SJSA1 (cell line): ENCODE results near the gene LRWD1. TPM values are rescaled to one million over a fixed set of nuclear protein-coding genes. Genes with fewer than 3 reads are reported as not detected.

Experiments used
- DNase-seq, 2 experiments: peaks; one replicate each; pipeline ENCODE4 v3.0.0-alpha.2; 2015 to 2020; ENCODE audit warnings: low spot score in 2 of 2, low read depth in 1 of 2
- H3K27ac ChIP-seq: fragments of 250-450 bp; sonication (Bioruptor Pico); 2 replicates; pipeline ENCODE4 v1.5.1; 2020; ENCODE audit warnings: mild to moderate bottlenecking, moderate library complexity
- H3K27me3 ChIP-seq: fragments of 250-450 bp; sonication (Bioruptor Pico); replicated peaks from 2 replicates; pipeline ENCODE4 v1.5.1; 2020; ENCODE audit warnings: mild to moderate bottlenecking, moderate library complexity
- H3K36me3 ChIP-seq: fragments of 250-450 bp; sonication (Bioruptor Pico); 2 replicates; pipeline ENCODE4 v1.5.1; 2020; ENCODE audit warnings: mild to moderate bottlenecking
- H3K4me1 ChIP-seq: fragments of 250-450 bp; sonication (Bioruptor Pico); replicated peaks from 2 replicates; pipeline ENCODE4 v1.6.1; 2021; ENCODE audit warnings: mild to moderate bottlenecking
- H3K4me3 ChIP-seq: fragments of 250-450 bp; sonication (Bioruptor Pico); 2 replicates; pipeline ENCODE4 v1.5.1; 2020; ENCODE audit warnings: mild to moderate bottlenecking
- H3K9me3 ChIP-seq: fragments of 250-450 bp; sonication (Bioruptor Pico); replicated peaks from 2 replicates; pipeline ENCODE4 v1.5.1; 2020; ENCODE audit warnings: mild to moderate bottlenecking
- total RNA-seq: library from RNA; depleted of rRNA; stranded (reverse); fragments of >200 nt; shearing (Covaris generic); gene quantifications from 2 replicates; pipeline ENCODE4 v1.2.3, GENCODE V29; 2014

The LRWD1 gene
- total RNA-seq, 1 experiment from 2014 or later: 43.3 TPM

DNA sequence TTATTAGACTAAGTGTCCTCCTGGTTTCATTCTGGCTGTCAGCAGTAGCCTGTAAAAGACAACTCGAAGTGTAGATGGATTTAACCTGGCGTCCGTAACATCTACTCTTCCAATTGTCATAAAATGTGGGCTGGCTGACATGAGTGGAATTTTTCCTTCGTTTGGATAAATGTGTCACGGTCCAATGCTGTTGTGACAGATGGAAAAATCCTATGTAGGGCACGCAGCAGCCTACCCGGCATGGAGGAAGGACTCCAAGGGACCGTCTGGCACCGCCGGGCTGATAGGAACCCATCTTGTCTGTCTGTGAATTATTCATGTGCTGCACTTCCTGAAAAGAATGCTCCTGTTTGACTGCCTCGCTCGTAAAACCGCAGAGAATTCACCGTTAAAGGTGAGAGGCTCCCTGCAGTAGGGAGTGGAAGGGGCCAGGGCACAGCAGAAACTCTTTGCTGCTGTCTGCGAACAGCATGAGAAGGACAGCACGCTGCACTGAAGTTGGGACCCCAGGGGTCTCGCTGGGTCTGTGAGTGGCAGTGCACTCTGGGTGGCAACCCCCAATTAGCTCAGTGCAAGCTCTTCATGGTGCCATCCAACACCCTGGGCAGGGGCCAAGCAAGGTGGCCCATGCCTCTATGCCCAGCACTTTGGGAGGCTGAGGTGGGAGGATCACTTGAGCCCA is 33.0 kb upstream of the LRWD1 start:
- H3K4me1 ChIP-seq: peaks cover 13% of the 10 kb centered on the region
- no peak for DNase-seq
- no peak overlapping the region for H3K27ac ChIP-seq
- peaks cover 13% of the 10 kb centered on the region for H3K36me3 ChIP-seq
- no peaks in the 10 kb centered on the region for H3K9me3 ChIP-seq
- no peaks in the 10 kb centered on the region for H3K27me3 ChIP-seq
- H3K4me3 ChIP-seq: no peak overlapping the region

DNA sequence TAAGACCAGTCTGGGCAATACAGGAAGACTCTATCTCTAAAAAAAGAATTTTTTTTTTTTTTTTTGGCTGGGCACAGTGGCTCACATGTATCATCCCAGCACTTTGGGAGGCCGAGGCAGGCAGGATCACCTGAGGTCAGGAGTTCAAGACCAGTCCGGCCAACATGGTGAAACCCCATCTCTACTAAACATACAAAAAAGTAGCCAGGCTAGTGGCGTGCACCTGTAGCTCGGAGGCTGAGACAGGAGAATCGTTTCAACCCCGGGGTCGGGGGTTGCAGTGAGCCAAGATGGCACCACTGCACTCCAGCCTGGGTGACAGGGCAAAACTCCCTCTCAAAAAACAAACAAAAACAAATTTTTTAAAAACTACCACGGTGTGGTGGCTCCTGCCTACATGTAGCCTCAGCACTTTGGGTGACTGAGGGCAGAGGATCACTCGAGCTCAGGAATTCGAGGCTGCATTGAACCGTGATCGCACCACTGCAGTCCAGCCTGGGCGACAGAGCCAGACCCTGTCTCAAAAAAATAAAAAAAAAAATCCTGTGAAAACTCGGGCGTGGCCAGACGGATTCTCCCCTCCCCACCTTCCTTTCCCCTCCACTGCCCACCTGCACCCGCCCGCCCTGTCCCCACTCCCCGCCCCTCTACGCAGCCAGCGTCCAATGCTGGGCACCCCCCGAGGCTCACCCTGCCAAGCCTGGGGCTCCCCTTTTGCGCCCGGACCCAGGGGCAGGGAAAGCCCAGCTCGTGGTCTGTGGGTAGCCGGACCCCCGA is 32.2 kb upstream of the LRWD1 start:
- Histone ChIP-seq H3K4me1 (peaks cover 13% of the 10 kb centered on the region), H3K27ac (no peak overlapping the region), H3K27me3 (no peaks in the 10 kb centered on the region), H3K4me3 (peak overlapping the region; percentile 67), H3K9me3 (no peaks in the 10 kb centered on the region), H3K36me3 (peaks cover 5% of the 10 kb centered on the region)
- no peak for DNase-seq

DNA sequence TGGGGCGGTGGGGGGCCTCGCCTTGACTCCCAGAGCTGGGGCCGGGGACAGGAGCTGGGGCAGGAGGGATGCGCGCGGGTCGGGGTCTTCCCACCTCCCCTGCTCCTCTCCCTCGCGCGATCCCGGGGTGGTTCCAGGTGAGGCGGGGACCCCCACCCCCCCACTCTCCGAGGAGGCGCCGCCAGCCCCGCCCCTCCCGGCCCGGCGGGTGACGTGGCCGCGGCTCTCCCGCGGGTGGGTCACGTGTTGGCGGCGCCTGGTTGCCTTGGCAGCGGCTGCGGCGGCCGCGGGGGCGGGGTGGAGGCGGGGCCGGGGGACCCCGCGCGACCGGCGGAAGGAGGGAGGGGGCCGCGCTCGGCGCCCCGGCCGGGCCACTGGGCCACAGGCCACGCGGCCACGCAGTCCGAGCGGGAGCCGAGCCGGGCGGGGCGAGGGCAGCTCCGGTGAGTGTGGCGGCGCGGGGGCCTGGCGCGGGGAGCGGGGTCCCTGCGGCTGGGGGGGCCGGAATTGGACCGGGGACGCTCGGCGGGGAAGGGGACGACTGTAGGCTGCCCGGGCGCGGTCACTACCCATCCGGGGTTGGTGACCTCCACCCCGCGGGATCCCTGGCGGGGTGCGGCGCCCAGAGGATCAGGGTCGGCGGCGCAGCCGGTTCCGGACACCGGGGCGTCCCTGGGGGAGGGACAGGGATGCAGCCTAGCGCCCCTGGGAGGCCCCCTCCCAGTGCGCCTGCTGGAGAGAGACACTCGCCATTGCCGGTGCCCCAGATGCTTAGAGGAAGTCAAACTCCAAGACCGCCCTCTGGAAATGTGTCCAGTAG is 31.4 kb upstream of the LRWD1 start, which contains the start of gene ORAI2:
TSS of gene ORAI2 (plus strand) at position 357 of the 820 bp plus-strand sequence. CDS start 5,382 bp downstream, outside the sequence.
- Histone ChIP-seq H3K9me3 (no peaks in the 10 kb centered on the region), H3K27ac (peak within 1 kb of the TSS; percentile 21; the same call in 1 of the 2 replicates), H3K36me3 (peaks cover 4% of the 10 kb centered on the region), H3K27me3 (no peaks in the 10 kb centered on the region), H3K4me3 (peak within 1 kb of the TSS; percentile 67), H3K4me1 (peaks cover 13% of the 10 kb centered on the region)
- peak; percentile 39 to 75 for DNase-seq

GRCh38 chr7:102434039-102434486 is 30.7 kb upstream of the LRWD1 start:
- Histone ChIP-seq H3K9me3 (no peaks in the 10 kb centered on the region), H3K4me1 (peaks cover 16% of the 10 kb centered on the region), H3K36me3 (peaks cover 10% of the 10 kb centered on the region), H3K27ac (no peak overlapping the region), H3K27me3 (no peaks in the 10 kb centered on the region), H3K4me3 (peak overlapping the region; percentile 67)
- no peak for DNase-seq

- H3K27me3 ChIP-seq: no peaks in the 10 kb centered on the region
- H3K4me1 ChIP-seq: peaks cover 32% of the 10 kb centered on the region
- no peak for DNase-seq
- peaks cover 17% of the 10 kb centered on the region for H3K36me3 ChIP-seq
- H3K27ac ChIP-seq: no peak overlapping the region
- H3K4me3 ChIP-seq: no peak overlapping the region
- no peaks in the 10 kb centered on the region for H3K9me3 ChIP-seq
Observed at GRCh38 chr7:102436118-102436517, 28.7 kb upstream of the LRWD1 start.

DNA sequence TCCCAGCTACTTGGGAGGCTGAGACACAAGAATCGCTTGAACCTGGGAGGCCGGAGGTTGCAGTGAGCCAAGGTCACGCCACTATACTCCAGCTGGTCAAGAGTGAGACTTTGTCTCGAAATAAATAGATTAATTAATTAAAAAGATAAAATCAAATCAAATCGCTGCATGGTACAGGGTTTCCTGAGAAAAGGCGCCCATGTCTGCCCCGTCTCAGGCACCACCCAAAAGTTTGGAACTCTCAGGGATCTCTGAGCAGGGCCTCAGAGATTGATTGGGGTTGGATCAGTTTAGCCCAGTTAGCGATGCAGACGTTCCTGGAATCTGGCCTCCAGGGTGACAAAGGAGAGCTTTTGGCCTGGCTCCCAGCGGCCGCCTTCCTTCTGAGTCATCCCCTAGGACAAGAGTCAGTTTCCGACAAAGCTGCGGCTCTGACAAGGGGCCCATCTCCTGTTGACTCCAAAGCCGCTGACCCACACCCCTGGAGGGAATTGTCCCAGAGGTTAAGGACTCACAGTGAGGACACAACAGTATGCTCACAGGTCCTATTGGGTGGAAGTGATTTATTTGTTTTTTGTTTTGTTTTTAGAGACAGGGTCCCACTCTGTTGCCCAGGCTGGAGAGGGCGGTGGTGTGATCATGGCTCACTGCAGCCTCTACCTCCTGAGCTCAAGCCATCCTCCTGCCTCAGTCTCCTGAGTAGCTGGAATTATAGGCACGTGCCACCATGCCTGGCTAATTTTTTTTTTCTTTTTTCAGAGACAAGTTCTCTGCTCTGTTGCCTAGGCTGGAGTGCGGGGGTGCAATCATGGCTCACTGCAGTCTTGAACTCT is 24.6 kb upstream of the LRWD1 start:
- Histone ChIP-seq H3K27ac (peak overlapping the region; percentile 50), H3K36me3 (peaks cover 24% of the 10 kb centered on the region), H3K9me3 (no peaks in the 10 kb centered on the region), H3K4me1 (peaks cover 20% of the 10 kb centered on the region), H3K4me3 (no peak overlapping the region), H3K27me3 (no peaks in the 10 kb centered on the region)
- DNase-seq: peak; percentile 86 to 95

DNA sequence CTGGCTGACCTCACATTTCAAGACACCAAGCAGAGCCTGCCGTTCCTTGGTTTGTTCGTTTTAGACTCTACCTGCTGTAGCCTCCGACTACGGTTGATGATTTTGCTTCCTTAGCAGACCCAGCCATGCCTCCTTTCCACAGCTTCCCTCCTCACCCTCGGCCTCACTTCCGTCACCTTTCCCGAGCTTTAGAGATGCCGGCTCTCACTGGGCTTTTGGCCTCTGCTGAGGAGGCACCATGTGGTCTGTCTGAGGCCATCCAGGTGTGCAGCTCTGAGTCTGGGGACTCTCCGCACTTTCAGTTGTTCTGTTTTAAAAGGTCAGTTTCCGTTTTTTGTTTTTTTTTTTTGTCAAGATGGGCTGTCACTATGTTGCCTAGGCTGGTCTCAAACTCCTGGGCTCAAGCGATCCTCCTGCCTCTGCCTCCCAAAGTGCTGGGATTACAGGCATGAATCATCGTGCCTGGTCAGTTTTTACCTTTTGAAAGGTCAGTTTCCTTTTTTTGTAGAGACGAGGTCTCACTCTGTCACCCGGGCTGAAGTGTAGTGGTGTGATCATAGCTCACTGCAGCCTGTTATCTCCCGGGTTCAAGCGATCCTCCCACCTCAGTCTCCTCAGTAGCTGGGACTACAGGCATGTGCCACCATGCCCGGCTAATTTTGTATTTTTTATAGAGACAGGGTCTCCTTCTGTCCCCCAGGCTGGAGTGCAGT is 19.7 kb upstream of the LRWD1 start:
- Histone ChIP-seq H3K27me3 (no peaks in the 10 kb centered on the region), H3K27ac (no peak overlapping the region), H3K4me1 (peaks cover 32% of the 10 kb centered on the region), H3K36me3 (peaks cover 29% of the 10 kb centered on the region), H3K4me3 (no peak overlapping the region), H3K9me3 (no peaks in the 10 kb centered on the region)
- DNase-seq: no peak

GRCh38 chr7:102445674-102446071 is 19.1 kb upstream of the LRWD1 start:
- Histone ChIP-seq H3K36me3 (peaks cover 29% of the 10 kb centered on the region), H3K9me3 (no peaks in the 10 kb centered on the region), H3K4me1 (peaks cover 27% of the 10 kb centered on the region), H3K27me3 (no peaks in the 10 kb centered on the region), H3K4me3 (no peak overlapping the region), H3K27ac (no peak overlapping the region)
- no peak for DNase-seq

GRCh38 chr7:102446387-102447156 is 18.2 kb upstream of the LRWD1 start:
- no peaks in the 10 kb centered on the region for H3K27me3 ChIP-seq
- H3K27ac ChIP-seq: no peak overlapping the region
- no peaks in the 10 kb centered on the region for H3K9me3 ChIP-seq
- peaks cover 28% of the 10 kb centered on the region for H3K36me3 ChIP-seq
- no peak for DNase-seq
- H3K4me1 ChIP-seq: peaks cover 22% of the 10 kb centered on the region
- no peak overlapping the region for H3K4me3 ChIP-seq

- Histone ChIP-seq H3K4me3 (no peak overlapping the region), H3K27me3 (no peaks in the 10 kb centered on the region), H3K27ac (no peak overlapping the region), H3K4me1 (peaks cover 22% of the 10 kb centered on the region), H3K36me3 (peaks cover 20% of the 10 kb centered on the region), H3K9me3 (no peaks in the 10 kb centered on the region)
- no peak for DNase-seq
Observed at GRCh38 chr7:102447311-102447710, 17.5 kb upstream of the LRWD1 start.

DNA sequence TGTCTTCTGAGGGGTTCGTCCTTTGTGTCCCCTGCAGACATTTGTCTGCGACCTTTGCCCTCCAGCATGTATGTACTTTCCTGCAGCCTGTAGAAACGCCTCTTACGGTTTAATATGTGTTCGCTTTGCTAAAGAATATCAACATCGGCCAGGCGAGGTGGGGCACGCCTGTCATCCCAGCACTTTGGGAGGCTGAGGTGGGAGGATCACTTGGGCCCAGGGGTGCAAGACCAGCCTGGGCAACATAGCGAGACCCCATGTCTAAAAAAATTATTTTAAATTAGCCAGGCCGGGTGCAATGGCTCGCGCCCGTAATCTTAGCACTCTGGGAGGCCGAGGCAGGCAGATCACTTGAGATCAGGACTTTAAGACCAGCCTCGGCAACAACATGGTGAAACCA is 15.6 kb upstream of the LRWD1 start:
- DNase-seq: no peak

DNA sequence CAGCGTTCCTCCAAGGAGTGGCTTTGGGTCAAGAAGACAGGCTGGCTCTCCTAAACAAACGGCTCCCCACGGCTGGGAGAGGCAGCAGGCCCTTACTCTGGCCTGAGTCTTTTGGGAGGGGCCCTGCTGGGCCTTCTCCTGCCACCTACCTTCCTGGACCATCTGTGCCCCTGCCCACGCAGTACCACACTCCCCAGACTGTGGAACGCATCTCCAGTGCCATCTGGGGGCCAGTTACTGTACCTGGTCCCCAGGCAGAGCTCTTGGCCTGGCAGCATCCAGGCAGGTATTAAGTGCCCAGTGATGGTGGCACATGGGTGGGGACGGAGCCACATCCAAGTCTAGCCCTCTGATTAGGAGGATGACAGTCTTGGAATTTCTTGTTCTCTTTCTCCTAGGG is 14.5 kb upstream of the LRWD1 start:
- Histone ChIP-seq H3K9me3 (no peaks in the 10 kb centered on the region), H3K27me3 (no peaks in the 10 kb centered on the region), H3K36me3 (peaks cover 21% of the 10 kb centered on the region), H3K4me1 (peaks cover 22% of the 10 kb centered on the region), H3K27ac (no peak overlapping the region), H3K4me3 (no peak overlapping the region)
- no peak for DNase-seq

More for the DNA sequence above, 15.6 kb upstream of the LRWD1 start:
- no peaks in the 10 kb centered on the region for H3K27me3 ChIP-seq
- H3K27ac ChIP-seq: no peak overlapping the region
- H3K36me3 ChIP-seq: peaks cover 19% of the 10 kb centered on the region
- no peak overlapping the region for H3K4me3 ChIP-seq
- H3K4me1 ChIP-seq: peaks cover 22% of the 10 kb centered on the region
- no peaks in the 10 kb centered on the region for H3K9me3 ChIP-seq
